Activated CD4-positive, alpha-beta T cell treated with anti-CD3 and anti-CD28 coated beads, Interleukin-2, amount 50 U/mL, for 4 hours (primary cell): Measurements from ENCODE around the gene CDHR2.
"Not testable (repeated sequence)": the region's sequence is repeated elsewhere in the genome, so short reads cannot be mapped to it uniquely, and the experiment has no call there.

Source experiments
- DNase-seq, 2 experiments: peaks; one replicate each; pipeline ENCODE4 v3.0.0-alpha.2; 2020

The CDHR2 gene

GRCh38 chr5:176575488-176576422 is 26.6 kb downstream of the CDHR2 start:
- DNase-seq: no peak

- no peak for DNase-seq
These were observed 28.4 kb downstream of the CDHR2 start for GRCh38 chr5:176577312-176578176.

GRCh38 chr5:176578391-176578808 is 29.3 kb downstream of the CDHR2 start:
- DNase-seq: peak; percentile 26 to 28

- no peak for DNase-seq
These were observed 30.2 kb downstream of the CDHR2 start for GRCh38 chr5:176579323-176579722.

- no peak for DNase-seq
These were observed 32.2 kb downstream of the CDHR2 start for GRCh38 chr5:176581361-176581760.

- DNase-seq: no peak
These were observed 33.9 kb downstream of the CDHR2 start for GRCh38 chr5:176583076-176583475.

GRCh38 chr5:176587398-176587797 is 38.3 kb downstream of the CDHR2 start:
- no peak for DNase-seq

- no peak for DNase-seq
These were observed 39.2 kb downstream of the CDHR2 start for GRCh38 chr5:176588297-176588696.

GRCh38 chr5:176589039-176589769 is 40.1 kb downstream of the CDHR2 start:
- no peak for DNase-seq

GRCh38 chr5:176590035-176590717 is 41.0 kb downstream of the CDHR2 start:
- DNase-seq: no peak

GRCh38 chr5:176591667-176592066 is 42.5 kb downstream of the CDHR2 start:
- DNase-seq: not testable (repeated sequence)

- DNase-seq: no peak
These were observed 43.4 kb downstream of the CDHR2 start for GRCh38 chr5:176592573-176592972.

GRCh38 chr5:176593273-176593869 is 44.2 kb downstream of the CDHR2 start:
- DNase-seq: no peak

- DNase-seq: no peak
These were observed 45.4 kb downstream of the CDHR2 start for GRCh38 chr5:176594554-176594953.

GRCh38 chr5:176595386-176595943 is 46.3 kb downstream of the CDHR2 start:
- no peak for DNase-seq

- DNase-seq: no peak
These were observed 47.0 kb downstream of the CDHR2 start for GRCh38 chr5:176596069-176596644.

- DNase-seq: peak; percentile 63 to 70
These were observed 47.7 kb downstream of the CDHR2 start for GRCh38 chr5:176596689-176597416.

- DNase-seq: no peak
These were observed 48.6 kb downstream of the CDHR2 start for GRCh38 chr5:176597417-176598389.
